Inflammatory macrophage treated with lipopolysaccharide for 4 hours (primary cell): ENCODE results near the gene SF3B2.
A peak's percentile ranks its signal among the peaks of the same experiment; 100 is the strongest.

ENCODE experiments used
- DNase-seq: peaks from one replicate; pipeline ENCODE4 v3.0.0-alpha.2; 2020

SF3B2 gene

DNA sequence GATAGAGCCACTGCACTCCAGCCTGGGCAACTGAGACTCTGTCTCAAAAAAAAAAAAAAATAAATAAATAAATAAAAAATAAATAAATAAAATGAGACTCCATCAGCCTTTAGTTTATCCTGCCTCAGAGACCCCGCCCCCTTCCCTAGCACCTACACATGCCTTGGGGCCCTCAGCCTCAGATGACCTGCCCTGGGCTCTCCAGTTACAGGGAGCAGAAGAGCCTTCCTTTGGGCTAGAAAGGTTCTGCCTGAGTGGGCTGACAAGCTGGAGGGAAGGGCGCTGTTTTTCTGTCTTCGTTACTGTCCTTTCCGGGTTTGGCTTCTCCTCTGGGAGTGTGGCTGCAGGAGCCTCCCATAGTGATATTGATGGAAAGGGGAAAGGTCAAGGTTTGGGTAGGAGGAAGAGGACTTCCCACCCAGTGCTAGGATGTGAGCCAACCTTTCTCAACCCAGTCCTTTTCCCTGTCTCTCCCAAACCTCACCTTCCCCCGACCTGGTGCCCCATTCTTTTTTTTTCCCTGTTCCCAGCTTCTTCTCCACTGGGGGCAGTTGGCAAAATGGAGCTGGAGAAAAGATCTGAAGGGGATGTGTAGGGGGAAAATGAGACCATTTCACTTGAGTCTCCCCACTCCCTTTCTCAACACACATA lies 1.5 kb upstream of the SF3B2 start:
- DNase-seq, result no peak

DNA sequence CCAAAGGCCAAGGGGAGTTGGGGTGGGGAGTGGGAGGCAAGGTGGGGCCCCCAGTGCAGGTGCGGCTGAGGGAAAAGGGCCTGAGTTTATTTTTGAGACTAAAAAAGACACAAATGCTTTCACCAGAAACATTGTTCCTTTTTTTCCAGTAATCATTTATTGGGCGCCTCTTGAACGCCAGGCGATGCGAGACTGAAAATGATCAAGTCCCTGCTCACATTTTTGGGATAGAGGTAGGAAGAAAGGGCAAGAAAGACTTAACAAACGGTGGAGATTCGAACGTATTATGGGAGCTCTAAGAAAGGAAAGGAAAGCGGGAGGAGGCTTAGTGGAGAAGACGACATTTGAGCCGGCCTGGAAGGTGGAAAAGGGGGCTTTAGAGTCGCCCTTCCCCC lies 796 bp upstream of the SF3B2 start:
- DNase-seq, result no peak

DNA sequence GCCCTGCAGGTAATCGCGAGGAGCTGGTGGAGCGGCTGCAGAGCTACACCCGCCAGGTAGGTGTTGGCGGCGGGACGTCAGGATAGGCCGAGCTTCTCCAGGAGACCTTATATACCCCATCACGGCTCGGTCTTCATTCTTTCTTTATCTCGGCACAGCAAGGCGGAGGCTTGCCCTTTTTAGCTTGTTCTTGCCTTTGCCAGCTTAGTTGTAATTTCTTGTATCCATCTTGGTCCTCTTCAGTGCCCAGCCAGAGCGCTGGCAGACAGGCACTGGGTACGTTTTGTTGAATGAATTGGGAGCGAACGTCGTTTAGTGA lies 459 bp downstream of the SF3B2 start:
- no peak for DNase-seq

DNA sequence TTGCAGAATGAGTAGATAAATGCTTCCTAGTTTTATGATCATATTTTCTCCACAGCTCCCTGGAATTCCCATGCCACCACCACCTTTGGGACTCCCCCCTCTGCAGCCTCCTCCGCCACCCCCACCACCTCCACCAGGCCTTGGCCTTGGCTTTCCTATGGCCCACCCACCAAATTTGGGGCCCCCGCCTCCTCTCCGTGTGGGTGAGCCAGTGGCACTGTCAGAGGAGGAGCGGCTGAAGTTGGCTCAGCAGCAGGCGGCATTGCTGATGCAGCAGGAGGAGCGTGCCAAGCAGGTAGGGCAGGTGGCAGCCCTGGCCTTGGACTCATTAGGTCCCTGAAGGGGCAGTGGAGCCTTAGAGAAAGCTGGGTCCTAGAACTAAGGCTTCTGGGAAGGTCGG lies 2.9 kb downstream of the SF3B2 start:
- DNase-seq, result no peak

DNA sequence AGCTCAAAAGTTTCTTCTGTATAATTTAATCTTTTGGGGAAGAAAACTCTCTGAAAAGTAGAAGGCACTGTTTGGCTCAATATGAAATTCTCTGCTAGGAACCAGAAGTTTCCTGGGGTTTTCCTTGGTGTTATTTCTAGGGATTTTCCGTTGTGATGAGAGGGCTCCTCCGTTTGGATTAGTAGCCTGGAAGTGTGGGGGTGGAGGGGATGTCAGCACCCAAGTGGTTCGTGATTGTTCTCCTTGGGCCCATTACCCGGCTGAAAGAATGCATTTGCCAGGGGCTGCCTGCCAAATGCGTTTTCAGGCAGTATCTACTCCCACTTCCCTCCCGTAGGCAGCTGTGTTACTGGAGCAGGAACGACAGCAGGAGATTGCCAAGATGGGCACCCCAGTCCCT lies 4.3 kb downstream of the SF3B2 start:
- peak; percentile 31 for DNase-seq

DNA sequence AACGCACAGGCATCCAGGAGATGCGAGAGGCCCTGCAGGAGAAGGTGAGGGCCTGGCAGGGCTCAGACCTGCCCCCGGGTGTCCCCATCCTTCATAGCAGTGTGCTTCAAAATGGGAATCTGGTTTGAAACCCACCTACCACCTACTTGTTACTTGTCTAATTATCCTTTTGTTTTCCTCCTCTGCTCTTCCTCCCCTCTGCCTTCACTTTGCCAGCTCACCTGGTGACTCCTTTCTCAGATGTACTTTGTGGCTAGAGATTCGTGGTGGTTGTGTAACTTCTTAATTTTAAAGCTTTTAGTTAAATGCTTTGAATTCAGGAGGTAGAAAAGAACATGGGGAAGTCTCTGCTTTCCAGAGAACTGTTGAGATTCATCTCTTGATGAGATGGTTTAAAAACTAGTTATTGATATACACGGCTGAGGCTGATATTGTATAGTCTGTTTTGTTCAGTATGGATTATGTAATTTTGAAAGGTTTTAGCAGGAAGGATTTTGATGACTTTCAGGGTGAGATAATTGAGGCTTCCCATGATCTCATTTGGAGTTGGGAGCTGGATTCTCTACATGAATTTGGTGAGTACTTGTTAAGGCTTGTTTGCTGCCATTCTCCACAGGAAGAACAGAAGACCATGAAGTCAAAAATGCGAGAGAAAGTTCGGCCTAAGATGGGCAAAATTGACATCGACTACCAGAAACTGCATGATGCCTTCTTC lies 8.0 kb downstream of the SF3B2 start:
- no peak for DNase-seq

DNA sequence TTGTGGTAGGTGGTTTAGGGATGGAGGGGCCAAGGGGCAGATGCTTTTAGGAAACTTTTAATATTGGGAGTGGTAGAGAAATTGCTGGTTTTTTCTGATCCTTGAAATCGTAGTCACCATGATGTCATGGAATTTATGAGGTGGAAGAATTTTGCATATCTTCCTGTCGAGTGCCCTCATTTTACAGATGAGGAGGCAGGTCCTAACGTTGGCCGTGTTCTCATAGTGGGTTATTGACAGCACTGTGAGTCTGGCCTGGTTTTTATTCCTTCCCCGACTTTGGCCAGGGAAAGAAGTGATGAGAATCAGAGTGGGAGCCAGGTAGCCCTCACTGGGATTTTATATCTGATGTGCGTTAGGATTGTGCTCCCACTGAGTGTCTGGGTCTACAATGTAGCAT lies 9.1 kb downstream of the SF3B2 start:
- DNase-seq, result no peak

DNA sequence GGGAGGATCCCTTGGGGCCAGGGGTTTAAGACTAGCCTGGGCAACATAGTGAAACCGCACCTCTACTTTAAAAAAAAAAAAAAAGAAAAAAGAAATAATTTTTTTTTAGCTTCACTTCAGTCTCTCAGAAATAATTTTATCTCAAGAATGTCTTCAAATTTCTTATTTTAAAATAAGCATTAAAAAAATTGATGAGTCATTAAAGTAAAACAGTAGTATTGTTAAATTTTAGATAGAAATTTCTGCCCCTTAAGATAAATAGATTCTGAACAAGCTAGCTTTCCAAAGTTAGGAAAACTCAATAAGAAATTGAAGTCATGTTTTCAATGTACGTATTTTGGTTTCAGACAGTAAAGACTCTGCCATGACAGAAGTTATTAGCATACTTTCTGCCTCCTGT lies 10.2 kb downstream of the SF3B2 start:
- DNase-seq, result no peak

DNA sequence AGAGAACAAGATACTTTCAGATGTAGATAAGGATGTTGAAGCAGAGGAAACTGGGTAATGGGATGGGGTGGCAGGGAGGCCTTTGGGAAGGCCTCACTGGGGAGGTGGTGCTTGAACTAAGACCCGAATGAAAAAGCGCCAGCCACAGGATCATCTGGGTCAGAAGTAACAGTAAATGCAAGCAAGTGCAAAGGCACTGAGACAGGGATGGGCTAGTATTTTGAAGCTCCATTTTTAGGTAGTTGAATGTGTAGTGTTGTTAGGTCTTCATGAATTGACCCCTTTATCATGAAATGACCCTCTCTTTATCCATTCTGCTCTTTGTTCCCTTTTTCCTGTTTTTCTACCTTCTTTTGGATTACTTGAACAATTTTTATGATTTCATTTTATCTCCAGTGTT lies 11.7 kb downstream of the SF3B2 start:
- no peak for DNase-seq

DNA sequence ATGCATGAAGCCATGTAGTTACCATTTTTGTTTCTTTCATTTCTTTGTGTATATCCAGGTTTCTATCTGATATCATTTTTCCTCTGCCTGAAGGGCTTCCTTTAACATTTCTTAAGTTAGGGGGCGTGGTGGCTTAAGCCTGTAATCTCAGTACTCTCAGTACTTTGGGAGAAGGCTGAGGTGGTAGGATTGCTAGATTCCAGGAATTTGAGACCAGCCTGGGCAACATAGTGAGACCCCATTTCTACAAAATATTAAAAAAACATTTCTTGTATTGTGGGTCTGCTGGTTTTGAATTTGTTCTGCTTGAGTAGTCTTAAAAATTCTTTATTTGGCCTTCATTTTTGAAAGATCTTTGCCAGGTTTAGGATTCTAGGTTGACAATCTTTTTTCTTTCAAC lies 12.4 kb downstream of the SF3B2 start:
- no peak for DNase-seq

DNA sequence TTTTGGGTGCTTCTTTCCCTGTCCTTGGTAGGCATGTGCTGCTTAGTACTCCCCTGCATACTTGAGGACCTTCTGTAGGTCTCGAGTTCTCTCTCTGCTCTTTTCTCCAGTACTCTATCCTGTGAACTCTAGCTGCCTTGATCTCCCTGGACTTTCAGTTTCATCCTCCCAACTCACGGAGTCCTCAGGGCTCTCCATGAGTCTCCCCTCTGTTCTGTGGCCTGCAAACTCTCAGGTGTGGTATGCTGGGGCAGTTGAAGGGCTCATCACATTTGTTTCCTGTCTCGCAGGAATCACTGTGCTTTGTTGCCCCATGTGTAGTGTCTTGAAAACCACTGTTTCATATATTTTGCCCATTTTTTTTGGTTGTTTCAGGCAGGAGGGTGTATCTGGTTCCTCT lies 14.6 kb downstream of the SF3B2 start:
- peak; percentile 46 for DNase-seq

DNA sequence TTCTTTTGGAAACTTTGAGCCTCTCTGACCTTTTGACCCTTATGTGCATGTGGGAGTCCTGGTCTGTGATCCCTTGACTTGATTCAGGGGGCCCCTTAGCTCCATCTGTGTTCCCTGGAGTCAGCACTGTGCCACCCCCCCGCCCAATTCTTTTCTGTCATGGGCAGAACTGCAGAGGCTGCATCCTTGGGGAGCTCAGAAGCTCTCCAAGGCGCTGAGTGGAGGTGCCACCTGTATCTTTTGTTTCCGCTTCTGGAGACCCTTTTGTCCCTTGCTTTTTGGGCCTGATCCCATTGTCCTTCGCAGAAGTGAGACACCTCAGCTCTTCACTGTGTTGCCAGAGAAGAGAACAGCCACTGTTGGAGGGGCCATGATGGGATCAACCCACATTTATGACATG lies 15.5 kb downstream of the SF3B2 start:
- no peak for DNase-seq

DNA sequence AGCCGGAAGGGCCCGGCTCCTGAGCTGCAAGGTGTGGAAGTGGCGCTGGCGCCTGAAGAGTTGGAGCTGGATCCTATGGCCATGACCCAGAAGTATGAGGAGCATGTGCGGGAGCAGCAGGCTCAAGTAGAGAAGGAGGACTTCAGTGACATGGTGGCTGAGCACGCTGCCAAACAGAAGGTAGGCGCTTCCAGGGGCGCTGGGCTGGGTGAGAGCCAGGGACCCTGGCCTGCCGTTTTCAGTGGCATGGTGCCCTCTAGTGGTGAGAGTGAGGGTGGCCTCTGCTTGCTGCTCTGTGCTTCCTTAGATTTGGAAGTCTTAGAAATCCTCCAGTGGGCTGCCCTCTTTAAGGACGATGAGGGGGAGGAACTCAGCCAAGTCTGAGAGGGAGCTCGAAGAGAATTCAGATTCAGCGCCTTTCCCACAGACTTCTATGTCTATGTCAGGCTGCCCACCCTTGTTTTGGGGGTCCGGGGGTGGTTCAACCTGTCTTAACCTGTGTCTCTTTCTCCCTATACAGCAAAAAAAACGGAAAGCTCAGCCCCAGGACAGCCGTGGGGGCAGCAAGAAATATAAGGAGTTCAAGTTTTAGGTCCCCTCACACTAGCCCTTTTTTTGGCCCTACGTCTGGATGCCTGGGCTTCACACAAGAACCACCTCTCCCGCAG lies 16.1 kb downstream of the SF3B2 start:
- peak; percentile 57 for DNase-seq

DNA sequence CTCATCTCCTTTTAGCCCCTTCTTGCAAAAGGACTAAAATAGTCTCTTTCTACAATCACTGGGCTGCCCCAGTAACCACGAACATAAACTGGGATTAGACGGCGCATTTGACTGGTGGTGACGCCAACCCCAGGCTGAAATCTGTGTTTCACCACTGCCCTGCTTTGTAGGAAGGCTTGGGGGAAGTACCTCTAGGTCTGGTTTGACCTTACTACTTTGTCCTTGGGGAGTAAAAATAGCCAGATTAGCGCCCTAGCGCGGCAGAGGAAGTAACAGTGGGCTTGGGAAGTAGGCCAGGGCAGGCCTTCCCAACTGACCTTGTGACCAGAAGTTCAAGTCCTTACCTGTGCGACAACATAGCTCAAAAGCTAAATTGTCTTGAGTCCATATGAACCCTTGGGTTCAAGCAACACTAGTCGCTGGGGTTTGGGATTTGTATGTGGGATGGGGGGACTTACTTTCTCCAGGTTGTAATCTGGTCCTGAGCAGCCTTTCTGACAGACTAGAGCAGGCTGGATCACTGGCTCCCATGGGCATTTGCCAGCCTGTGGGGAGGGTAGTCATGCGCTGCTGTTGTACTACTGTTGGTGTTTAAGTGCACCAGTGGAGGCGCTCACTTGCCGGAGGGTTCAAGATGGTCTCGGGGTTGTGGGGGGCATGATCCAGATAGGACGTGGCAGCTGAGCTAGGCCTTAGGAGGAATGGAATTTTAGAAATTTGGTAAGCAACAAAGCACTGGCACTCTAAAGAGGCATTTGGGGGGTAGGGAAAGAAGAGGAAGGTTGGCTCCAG lies 17.0 kb downstream of the SF3B2 start:
- peak; percentile 92 for DNase-seq

DNA sequence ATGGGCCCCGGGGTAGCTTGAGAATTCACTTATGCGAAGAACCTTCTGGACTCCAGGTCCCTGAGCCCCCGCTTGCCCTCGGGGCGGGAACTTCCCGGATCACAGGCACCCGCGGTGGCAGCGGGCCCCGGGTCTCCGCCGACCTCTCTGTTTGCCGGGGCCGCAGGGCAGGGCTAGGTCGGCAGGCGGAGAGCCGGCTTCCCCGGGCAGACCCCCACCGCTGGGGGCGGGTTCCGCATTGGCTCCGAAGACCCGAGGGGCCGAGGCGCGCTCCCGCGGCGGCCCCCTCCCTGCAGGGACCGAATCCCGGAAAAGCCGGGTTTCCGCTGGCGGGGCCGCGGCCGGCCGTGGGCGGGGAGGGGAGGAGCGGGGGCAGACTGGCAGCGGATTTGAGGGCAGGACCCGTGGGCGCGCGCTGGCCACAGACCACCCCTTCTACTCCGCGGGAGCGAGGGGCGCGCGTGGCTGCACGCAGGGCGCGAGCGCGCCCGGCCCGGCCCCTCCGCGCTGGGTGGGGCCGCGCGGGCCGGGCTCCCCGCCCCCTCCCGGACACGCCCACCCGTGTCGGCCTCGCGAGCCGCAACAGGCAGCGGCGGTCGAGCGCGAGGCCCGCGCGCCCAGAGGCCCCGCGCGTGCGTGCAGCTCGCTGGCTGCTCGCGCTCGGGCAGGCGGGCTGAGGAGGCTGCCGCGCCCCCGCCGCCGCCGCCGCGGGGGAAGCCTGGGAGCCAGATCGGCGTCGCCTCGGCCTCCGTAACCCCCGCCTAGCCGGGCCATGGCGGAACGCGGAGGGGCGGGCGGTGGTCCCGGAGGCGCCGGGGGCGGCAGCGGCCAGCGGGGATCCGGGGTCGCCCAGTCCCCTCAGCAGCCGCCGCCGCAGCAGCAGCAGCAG lies 17.8 kb downstream of the SF3B2 start, which contains the start of gene PACS1:
TSS of gene PACS1 (plus strand) at position 558 of the 889 bp plus-strand sequence. CDS start at position 773, 215 bp downstream.
- DNase-seq, result peak; percentile 76

DNA sequence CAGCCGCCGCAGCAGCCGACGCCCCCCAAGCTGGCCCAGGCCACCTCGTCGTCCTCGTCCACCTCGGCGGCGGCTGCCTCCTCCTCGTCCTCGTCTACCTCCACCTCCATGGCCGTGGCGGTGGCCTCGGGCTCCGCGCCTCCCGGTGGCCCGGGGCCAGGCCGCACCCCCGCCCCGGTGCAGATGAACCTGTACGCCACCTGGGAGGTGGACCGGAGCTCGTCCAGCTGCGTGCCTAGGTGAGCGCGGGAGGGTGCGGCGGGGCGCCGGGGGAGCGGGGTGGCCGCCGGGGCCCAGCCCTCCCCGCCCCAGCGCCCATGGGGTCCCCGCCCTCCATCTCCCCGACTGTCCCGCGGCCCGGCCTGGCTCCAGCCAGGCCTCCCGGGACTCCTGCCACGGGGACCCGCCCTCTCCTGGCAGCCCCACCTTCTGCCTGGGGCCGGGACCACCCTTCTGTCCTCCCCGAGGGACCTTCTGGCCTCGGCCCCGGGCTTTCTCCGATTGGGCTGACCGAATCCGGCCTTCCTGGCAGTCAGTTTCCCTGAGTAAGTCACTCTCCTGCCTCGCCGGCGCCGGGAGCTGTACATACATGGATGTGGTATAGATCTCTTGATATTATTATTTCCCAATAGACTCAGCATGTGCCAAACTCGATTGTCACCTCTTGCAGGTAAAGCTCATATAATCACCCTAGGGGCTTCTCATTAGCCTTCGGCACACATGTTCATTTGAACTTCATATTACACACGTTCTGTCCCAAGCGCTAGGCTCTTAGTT lies 18.6 kb downstream of the SF3B2 start:
- no peak for DNase-seq

DNA sequence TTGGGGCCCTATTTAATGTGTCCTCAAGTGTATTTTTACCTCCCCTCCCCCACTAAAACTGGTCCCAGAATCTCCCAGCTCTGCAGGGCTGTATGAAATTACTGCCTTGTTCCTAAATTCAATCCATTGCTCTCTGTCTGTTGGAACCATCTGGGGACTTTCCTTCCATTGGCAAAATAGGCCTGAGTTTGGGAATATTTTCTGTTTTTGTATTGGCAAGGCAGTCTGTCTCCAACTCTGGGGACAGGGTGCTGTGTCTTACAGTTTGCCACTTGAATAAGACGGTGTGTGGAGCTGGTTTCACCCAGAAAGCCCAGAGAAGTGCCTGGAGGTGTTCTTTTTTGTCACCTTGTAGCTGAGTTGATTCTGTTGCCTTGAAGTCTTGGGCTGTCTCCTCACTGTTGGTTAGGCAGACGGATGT lies 19.2 kb downstream of the SF3B2 start:
- no peak for DNase-seq

DNA sequence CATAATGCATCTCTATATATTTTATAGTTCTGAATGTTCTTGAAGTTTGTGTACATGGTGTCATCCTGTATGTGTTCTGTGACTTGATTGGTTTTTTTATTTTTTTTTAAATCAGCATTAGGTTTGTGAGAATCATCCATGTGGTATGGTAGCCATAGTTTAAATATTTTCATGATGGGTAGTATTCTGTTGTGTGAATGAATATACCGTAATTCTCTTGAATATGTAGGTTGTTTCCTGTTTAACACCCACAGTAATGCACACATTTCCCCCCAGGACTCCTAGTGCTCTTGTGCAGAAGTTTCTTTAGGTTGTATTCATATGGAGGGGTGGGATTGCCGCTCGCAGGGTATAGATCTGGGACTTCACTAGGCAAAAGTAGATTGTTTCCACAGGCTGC lies 19.9 kb downstream of the SF3B2 start:
- no peak for DNase-seq

DNA sequence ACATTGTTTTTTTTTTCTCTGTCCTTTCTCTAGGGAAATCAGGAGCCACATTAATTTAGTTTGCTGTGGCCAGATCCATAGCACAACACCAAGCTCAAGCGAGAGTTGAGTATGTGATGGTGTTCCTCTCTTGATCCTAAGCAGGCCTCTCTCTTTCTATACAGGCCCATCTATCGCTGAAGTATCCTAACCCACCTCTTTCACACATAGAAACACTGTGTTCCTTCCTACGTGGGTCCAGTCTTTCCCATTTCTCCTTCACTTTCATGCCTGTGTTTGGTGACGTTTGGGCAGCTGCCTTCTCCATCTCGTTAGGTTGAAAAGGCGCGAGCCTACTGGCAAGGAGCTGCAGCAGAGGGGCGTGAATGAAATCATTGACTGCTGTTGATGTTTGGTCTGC lies 20.4 kb downstream of the SF3B2 start:
- DNase-seq, result no peak

DNA sequence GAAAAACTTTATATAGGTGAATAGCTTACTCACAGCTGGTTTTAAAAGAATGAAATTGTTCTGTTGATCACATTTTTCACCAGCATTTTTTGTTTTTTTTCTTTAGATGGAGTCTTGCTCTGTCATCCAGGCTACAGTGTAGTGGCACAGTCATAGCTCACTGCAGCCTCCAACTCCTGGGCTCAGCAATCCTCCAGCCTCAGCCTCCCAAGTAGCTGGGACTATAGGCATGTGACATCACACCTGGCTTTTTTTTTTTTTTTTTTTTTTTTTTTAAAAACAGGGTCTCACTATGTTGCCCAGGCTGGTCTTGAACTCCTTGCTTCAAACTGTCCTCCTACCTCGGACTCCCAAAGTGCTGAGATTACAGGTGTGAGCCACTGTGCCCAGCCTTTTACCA lies 21.5 kb downstream of the SF3B2 start:
- no peak for DNase-seq

DNA sequence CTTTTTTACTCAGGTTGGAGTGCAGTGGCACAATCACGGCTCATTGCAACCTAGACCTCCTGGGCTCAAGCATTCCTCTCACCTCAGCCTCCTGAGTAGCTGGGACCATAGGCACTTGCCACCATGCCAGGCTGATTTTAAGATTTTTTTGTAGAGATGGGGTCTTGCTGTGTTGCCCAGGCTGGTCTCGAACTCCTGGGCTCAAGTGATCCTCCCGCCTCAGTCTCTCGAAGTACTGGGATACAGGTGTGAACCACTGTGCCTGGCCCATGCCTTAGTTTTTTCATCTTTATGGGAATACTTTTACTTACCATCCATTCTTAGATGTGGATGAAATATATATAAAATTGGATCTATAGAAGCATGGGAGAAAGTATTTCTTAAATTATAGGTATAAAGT lies 23.1 kb downstream of the SF3B2 start:
- no peak for DNase-seq

DNA sequence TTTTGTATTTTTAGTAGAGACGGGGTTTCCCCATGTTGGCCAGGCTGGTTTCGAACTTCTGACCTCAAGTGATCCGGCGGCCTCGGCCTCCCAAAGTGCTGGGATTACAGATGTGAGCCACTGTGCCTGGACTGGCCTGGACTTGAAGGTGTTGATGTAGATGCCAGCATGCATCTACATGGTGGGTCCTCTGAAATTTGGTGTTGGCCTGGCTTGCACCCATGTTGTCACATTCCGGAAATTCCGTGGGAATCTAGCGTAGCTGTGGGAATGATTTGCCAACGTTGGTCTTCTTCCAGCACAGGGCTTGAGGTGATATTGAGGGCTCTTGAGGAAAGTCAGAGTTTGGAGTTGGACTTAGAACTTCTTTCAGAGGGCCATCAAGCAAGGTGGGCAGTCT lies 24.4 kb downstream of the SF3B2 start:
- no peak for DNase-seq
